Endodermal cell (in vitro differentiated cells): ENCODE results near the gene NOX5. TPM values are rescaled to one million over a fixed set of nuclear protein-coding genes. Genes with fewer than 3 reads are reported as not detected.

ENCODE experiments used
- DNase-seq: peaks from one replicate; pipeline ENCODE4 v3.0.0-alpha.2; 2017
- H3K27ac ChIP-seq: 2 replicates; pipeline ENCODE4 v1.5.1; 2013; ENCODE audit warnings: mild to moderate bottlenecking, low read depth, low read length, moderate library complexity
- H3K27me3 ChIP-seq: 2 replicates; pipeline ENCODE4 v1.6.1; 2013; ENCODE audit warnings: mild to moderate bottlenecking, low read length, moderate library complexity; ENCODE audit not compliant: insufficient read depth, control insufficient read depth, poor library complexity, severe bottlenecking
- H3K36me3 ChIP-seq: 2 replicates; pipeline ENCODE4 v1.7.0; 2013; ENCODE audit warnings: mild to moderate bottlenecking, low read length, moderate library complexity; ENCODE audit not compliant: control insufficient read depth, insufficient read depth
- H3K4me1 ChIP-seq: one replicate; pipeline ENCODE4 v1.7.0; 2013; ENCODE audit warnings: low read length; ENCODE audit not compliant: control insufficient read depth, insufficient read depth
- H3K4me3 ChIP-seq: 2 replicates; pipeline ENCODE4 v1.5.1; 2013; ENCODE audit warnings: mild to moderate bottlenecking, low read length, moderate library complexity
- H3K9ac ChIP-seq: 2 replicates; pipeline ENCODE4 v1.6.1; 2013; ENCODE audit warnings: mild to moderate bottlenecking, low read length, moderate library complexity; ENCODE audit not compliant: poor library complexity, severe bottlenecking; ENCODE audit errors: extremely low read depth
- H3K9me3 ChIP-seq: 2 replicates; pipeline ENCODE4 v1.6.1; 2013; ENCODE audit warnings: mild to moderate bottlenecking, low read length, moderate library complexity; ENCODE audit not compliant: control insufficient read depth
- H3K27ac Mint-ChIP-seq: 2 replicates; pipeline ENCODE4 v1.8.0; 2020; ENCODE audit warnings: mixed read lengths
- H3K27me3 Mint-ChIP-seq: 2 replicates; pipeline ENCODE4 v1.8.0; 2021; ENCODE audit warnings: mild to moderate bottlenecking, mixed read lengths; ENCODE audit not compliant: insufficient read depth
- H3K36me3 Mint-ChIP-seq: 2 replicates; pipeline ENCODE4 v1.8.0; 2020; ENCODE audit warnings: low read depth, mixed read lengths
- H3K4me1 Mint-ChIP-seq: 2 replicates; pipeline ENCODE4 v1.8.0; 2020; ENCODE audit warnings: mixed read lengths
- H3K4me3 Mint-ChIP-seq: 2 replicates; pipeline ENCODE4 v1.8.0; 2020; ENCODE audit warnings: mild to moderate bottlenecking, moderate library complexity, mixed read lengths
- H3K9me3 Mint-ChIP-seq: 2 replicates; pipeline ENCODE4 v1.8.0; 2020; ENCODE audit warnings: mild to moderate bottlenecking, mixed read lengths
- CTCF ChIP-seq: fragments of 200-600 bp; sonication (generic); conservative IDR thresholded peaks from 2 replicates; pipeline ENCODE4 v1.5.0; 2021; ENCODE audit warnings: antibody characterized with exemption, mild to moderate bottlenecking
- WGBS, 2 experiments: methylation state at CpG; one replicate each; pipeline versions ENCODE4 v1.1.5 to v1.1.7; 2013; ENCODE audit warnings: missing lambda C conversion rate in 2 of 2, mixed read lengths in 1 of 2; ENCODE audit not compliant: insufficient coverage in 1 of 2, insufficient read length in 1 of 2; 5-methylcytosine and 5-hydroxymethylcytosine counted together
- total RNA-seq, 2 donors: library from RNA; stranded (reverse); fragmentation: NEBNext Ultra II Directional in 1 of 2; extraction: Animal tissue kit (Norgen Biotek cat#: 25700) in 1 of 2; gene quantifications; 2 replicates in 1 of 2; 3 replicates in 1 of 2; pipeline ENCODE4 v1.2.1, GENCODE V29; 2021

The NOX5 gene
- total RNA-seq, 2 donors from 2014 or later = not detected

GRCh38 chr15:69076756-69077155 lies 62.3 kb downstream of the NOX5 start:
- H3K4me1 Mint-ChIP-seq = peaks cover 39% of the 10 kb centered on the region
- H3K36me3 ChIP-seq = no peaks in the 10 kb centered on the region
- H3K4me3 Mint-ChIP-seq = no peak overlapping the region

GRCh38 chr15:69078638-69079037 lies 64.1 kb downstream of the NOX5 start:
- H3K4me1 Mint-ChIP-seq = peaks cover 46% of the 10 kb centered on the region
- WGBS, 2 experiments = 80 to 93% methylated on average over 3 to 8 of the region's 8 CpGs
- Histone ChIP-seq H3K36me3 (no peaks in the 10 kb centered on the region), H3K4me1 (peaks cover 19% of the 10 kb centered on the region), H3K9ac (no peak overlapping the region), H3K9me3 (no peaks in the 10 kb centered on the region), H3K4me3 (no peak overlapping the region), H3K27ac (no peak overlapping the region), H3K27me3 (no peaks in the 10 kb centered on the region)
- H3K27me3 Mint-ChIP-seq = no peaks in the 10 kb centered on the region
- no peak for TF ChIP-seq CTCF
- H3K27ac Mint-ChIP-seq = no peak overlapping the region
- H3K4me3 Mint-ChIP-seq = no peak overlapping the region
- DNase-seq = no peak
- no peaks in the 10 kb centered on the region for H3K9me3 Mint-ChIP-seq
- H3K36me3 Mint-ChIP-seq = no peaks in the 10 kb centered on the region

More at GRCh38 chr15:69076756-69077155, 62.3 kb downstream of the NOX5 start:
- Mint-ChIP-seq H3K27ac (no peak overlapping the region), H3K27me3 (peaks cover 3% of the 10 kb centered on the region), H3K36me3 (no peaks in the 10 kb centered on the region), H3K9me3 (no peaks in the 10 kb centered on the region)
- 100% methylated on average over 1 of the region's 1 CpG for WGBS, 2 experiments
- Histone ChIP-seq H3K9ac (no peak overlapping the region), H3K27me3 (peaks cover 6% of the 10 kb centered on the region), H3K4me1 (peaks cover 15% of the 10 kb centered on the region), H3K9me3 (peaks cover 4% of the 10 kb centered on the region), H3K4me3 (no peak overlapping the region), H3K27ac (no peak overlapping the region)
- no peak for TF ChIP-seq CTCF
- no peak for DNase-seq

GRCh38 chr15:69080295-69081248 lies 66.1 kb downstream of the NOX5 start:
- WGBS, 2 experiments = 64 to 78% methylated on average over 5 to 8 of the region's 8 CpGs
- Mint-ChIP-seq H3K36me3 (no peaks in the 10 kb centered on the region), H3K27me3 (no peaks in the 10 kb centered on the region), H3K27ac (no peak overlapping the region), H3K4me1 (peaks cover 40% of the 10 kb centered on the region), H3K9me3 (no peaks in the 10 kb centered on the region), H3K4me3 (no peak overlapping the region)
- peaks cover 17% of the 10 kb centered on the region for H3K4me1 ChIP-seq
- H3K4me3 ChIP-seq = no peak overlapping the region
- TF ChIP-seq CTCF = no peak
- no peaks in the 10 kb centered on the region for H3K27me3 ChIP-seq
- no peaks in the 10 kb centered on the region for H3K36me3 ChIP-seq
- no peak overlapping the region for H3K27ac ChIP-seq
- H3K9me3 ChIP-seq = no peaks in the 10 kb centered on the region
- no peak overlapping the region for H3K9ac ChIP-seq
- peak; percentile 69 for DNase-seq
